RWPE1 (cell line): ENCODE measurements around the gene MRAP.

Experiments
- CTCF ChIA-PET: fragments of 350-600 bp; sonication (Branson Sonifier 250); formaldehyde crosslinking; extraction: SDS; loops from one replicate; lab custom pipeline; 2021; lab: Yijun Ruan, JAX
- POLR2A ChIA-PET: fragments of 400-600 bp; formaldehyde crosslinking; extraction: SDS; loops from one replicate; lab custom pipeline; 2020; ENCODE audit warnings: antibody characterized with exemption; ENCODE audit not compliant: low non-redundant PET; lab: Yijun Ruan, JAX
- DNase-seq: peaks from one replicate; pipeline ENCODE4 v3.0.0; 2012; ENCODE audit warnings: low spot score
- H3K27ac ChIP-seq: fragments of 450-650 bp; 2 replicates; pipeline ENCODE4 v1.5.1; 2017
- CTCF ChIP-seq: fragments of 450-650 bp; conservative IDR thresholded peaks from 2 replicates; pipeline ENCODE4 v1.5.1; 2017; ENCODE audit warnings: low read depth, mild to moderate bottlenecking

Gene MRAP

GRCh38 chr21:32317726-32318125 lies 19.1 kb downstream of the MRAP start:
- H3K27ac ChIP-seq = no peak overlapping the region
- ChIA-PET CTCF (no interaction called here), POLR2A (no interaction called here)
- TF ChIP-seq CTCF = no peak
- no peak for DNase-seq

GRCh38 chr21:32319012-32319411 lies 20.4 kb downstream of the MRAP start:
- POLR2A ChIA-PET = no interaction called here
- no peak overlapping the region for H3K27ac ChIP-seq
- DNase-seq = no peak
- no peak for TF ChIP-seq CTCF
- CTCF ChIA-PET = interaction anchor here (0.7 kb wide), 1 partner anchor 687 kb away, joined by 3 read pairs; no protein-coding TSS in a partner anchor

- H3K27ac ChIP-seq = no peak overlapping the region
- POLR2A ChIA-PET = no interaction called here
- TF ChIP-seq CTCF = no peak
- no peak for DNase-seq
- CTCF ChIA-PET = no interaction called here
These were observed 21.4 kb downstream of the MRAP start for GRCh38 chr21:32320059-32320458.

GRCh38 chr21:32320726-32321125 lies 22.1 kb downstream of the MRAP start:
- no peak for TF ChIP-seq CTCF
- POLR2A ChIA-PET = no interaction called here
- H3K27ac ChIP-seq = no peak overlapping the region
- DNase-seq = no peak
- CTCF ChIA-PET = interaction anchor here (0.6 to 0.7 kb wide), 2 partner anchors 222 to 258 kb away, joined by 3 read pairs; no protein-coding TSS in a partner anchor

- DNase-seq = no peak
- ChIA-PET CTCF (interaction anchor here (0.6 to 0.7 kb wide), 2 partner anchors 221 to 257 kb away, joined by 3 read pairs; no protein-coding TSS in a partner anchor), POLR2A (no interaction called here)
- no peak overlapping the region for H3K27ac ChIP-seq
- TF ChIP-seq CTCF = no peak
These were observed 22.8 kb downstream of the MRAP start for GRCh38 chr21:32321480-32321879.

- DNase-seq = no peak
- TF ChIP-seq CTCF = no peak
- POLR2A ChIA-PET = no interaction called here
- peak overlapping the region; percentile 25 for H3K27ac ChIP-seq
- CTCF ChIA-PET = interaction anchor here (0.6 kb wide), 1 partner anchor 536 kb away, joined by 3 read pairs; no protein-coding TSS in a partner anchor
These were observed 23.4 kb downstream of the MRAP start for GRCh38 chr21:32322103-32322502.

- CTCF ChIA-PET = interaction anchor here (0.6 kb wide), 2 partner anchors 323 to 537 kb away, joined by 3 read pairs; no protein-coding TSS in a partner anchor
- TF ChIP-seq CTCF = no peak
- peak overlapping the region; percentile 25 for H3K27ac ChIP-seq
- POLR2A ChIA-PET = no interaction called here
- DNase-seq = no peak
These were observed 24.0 kb downstream of the MRAP start for GRCh38 chr21:32322676-32323075.
